OCI-LY7 (cell line): ENCODE measurements around the gene MSS51.

ENCODE experiments used
- EZH2phosphoT487 ChIP-seq: fragments of 200-600 bp; sonication (generic); IDR thresholded peaks from 2 replicates; pipeline ENCODE4 v1.6.1; 2018; ENCODE audit warnings: low read depth, borderline replicate concordance, mild to moderate bottlenecking, mixed run types, antibody characterized with exemption, low read length, moderate library complexity, mixed read lengths
- TF ChIP-seq, protein P1 (sequence below): fragments of 200-600 bp; sonication (generic); conservative IDR thresholded peaks from 2 replicates; pipeline ENCODE4 v1.5.1; 2014; ENCODE audit warnings: mild to moderate bottlenecking, antibody characterized with exemption, low read length, moderate library complexity, mixed read lengths

DNA sequence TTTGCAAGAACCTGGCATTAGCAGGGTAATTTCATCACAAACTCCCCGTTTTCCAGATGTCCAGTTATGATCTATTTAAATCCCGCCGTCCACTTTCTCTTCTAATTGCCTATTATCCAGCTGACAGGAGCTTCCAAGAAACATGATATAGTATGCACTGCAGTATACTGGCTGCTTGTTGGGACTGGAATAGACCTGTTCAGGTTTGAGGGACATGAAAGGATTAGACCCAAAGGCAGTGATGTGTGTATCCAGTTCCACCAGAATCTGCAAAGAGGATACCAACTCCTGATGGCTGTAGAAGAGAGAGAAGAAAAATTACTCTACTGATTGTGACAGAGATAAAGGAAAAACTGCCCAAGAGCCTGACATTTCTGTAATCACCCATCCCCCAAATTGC lies 8.9 kb downstream of the MSS51 start:
- TF ChIP-seq, protein P1, sequence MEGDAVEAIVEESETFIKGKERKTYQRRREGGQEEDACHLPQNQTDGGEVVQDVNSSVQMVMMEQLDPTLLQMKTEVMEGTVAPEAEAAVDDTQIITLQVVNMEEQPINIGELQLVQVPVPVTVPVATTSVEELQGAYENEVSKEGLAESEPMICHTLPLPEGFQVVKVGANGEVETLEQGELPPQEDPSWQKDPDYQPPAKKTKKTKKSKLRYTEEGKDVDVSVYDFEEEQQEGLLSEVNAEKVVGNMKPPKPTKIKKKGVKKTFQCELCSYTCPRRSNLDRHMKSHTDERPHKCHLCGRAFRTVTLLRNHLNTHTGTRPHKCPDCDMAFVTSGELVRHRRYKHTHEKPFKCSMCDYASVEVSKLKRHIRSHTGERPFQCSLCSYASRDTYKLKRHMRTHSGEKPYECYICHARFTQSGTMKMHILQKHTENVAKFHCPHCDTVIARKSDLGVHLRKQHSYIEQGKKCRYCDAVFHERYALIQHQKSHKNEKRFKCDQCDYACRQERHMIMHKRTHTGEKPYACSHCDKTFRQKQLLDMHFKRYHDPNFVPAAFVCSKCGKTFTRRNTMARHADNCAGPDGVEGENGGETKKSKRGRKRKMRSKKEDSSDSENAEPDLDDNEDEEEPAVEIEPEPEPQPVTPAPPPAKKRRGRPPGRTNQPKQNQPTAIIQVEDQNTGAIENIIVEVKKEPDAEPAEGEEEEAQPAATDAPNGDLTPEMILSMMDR, result no peak
- no peak for TF ChIP-seq EZH2phosphoT487
